GM19043 (cell line): ENCODE results near the gene LONP1.
"Not testable (repeated sequence)": the region's sequence is repeated elsewhere in the genome, so short reads cannot be mapped to it uniquely, and the experiment has no call there.

Experiments
- ATAC-seq: cut with Tn5 transposase; IDR thresholded peaks from one replicate; pipeline ENCODE4 v1.9.1; 2021; ENCODE audit warnings: low read depth; ENCODE audit not compliant: unreplicated experiment

The LONP1 gene

DNA sequence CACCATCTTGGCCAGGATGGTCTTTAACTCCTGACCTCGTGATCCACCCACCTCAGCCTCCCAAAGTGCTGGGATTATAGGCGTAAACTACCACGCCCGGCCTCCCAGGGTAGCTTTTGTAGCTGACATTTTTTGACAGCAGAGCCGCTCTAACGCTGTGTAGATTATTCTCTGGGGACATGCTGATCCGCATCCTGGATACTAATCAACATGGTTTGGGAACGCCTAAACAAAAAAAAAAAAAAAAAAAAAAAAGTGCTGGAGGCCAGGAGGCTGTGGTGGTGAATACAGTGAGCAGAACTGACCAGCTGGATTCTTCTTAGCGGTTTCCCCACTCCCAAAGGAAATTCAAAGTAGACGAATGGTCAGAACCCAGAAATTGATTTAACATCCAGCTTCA is 5.1 kb downstream of the LONP1 start:
- ATAC-seq: no peak

DNA sequence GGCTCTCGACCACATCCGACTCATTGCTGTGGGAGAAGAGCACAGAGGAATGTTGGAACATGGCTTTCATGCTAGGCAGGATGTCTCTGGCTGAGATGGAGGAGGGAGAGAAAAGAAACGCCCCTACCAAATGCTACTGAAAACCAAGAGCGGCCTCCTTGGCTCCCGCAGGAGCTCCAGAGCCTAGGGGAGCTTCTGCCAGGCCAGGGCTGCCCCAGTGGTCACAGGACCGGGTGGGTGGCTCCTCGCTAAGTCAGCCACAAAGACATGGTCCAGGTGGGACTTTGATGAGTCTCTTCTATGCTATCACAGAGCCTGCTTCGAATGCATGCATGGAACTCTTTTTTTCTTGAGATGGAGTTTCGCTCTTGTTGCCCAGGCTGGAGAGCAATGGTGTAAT is 6.7 kb downstream of the LONP1 start:
- no peak for ATAC-seq

DNA sequence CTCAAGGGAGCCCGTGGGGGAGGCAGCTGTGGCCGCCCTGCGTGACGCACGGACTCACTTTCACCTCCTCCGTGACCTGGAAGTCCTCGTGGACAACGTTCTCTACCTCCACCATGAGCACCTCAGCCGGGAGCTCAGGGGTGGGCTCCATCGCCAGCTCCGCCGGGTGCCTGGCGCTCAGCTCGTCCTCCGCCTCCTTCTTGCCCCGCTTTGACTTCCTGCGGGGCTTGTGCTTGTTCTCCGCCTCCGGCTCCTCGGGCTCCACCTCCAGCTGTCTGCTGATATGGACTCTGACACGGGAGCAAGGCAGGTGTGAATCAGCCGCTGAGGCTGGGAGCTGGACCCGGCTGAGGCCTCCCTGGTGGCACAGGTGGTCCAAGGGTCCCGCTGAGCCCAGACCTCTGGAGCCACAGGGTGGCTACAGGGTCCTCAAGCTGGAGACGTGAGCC is 8.2 kb downstream of the LONP1 start:
- no peak for ATAC-seq

DNA sequence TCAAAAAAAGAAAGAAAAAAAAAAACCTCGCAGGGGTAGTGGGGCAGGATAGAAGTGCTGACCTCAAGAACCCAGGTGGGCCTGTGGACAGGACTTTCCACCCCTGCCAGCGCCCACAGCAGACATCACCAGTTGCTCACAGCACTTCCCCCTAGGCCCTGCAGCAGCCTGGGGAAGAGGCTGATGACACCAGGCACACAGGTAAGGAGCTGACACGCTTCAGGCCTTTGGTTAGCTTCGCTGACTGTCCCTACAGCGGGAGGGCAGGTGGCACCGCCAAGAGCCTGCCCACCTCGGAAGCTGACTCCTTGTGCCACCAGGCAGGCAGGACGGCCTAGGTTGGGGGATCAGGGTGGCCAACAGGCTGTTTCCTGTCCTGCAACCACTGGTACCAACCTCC is 8.9 kb downstream of the LONP1 start:
- ATAC-seq: no peak

DNA sequence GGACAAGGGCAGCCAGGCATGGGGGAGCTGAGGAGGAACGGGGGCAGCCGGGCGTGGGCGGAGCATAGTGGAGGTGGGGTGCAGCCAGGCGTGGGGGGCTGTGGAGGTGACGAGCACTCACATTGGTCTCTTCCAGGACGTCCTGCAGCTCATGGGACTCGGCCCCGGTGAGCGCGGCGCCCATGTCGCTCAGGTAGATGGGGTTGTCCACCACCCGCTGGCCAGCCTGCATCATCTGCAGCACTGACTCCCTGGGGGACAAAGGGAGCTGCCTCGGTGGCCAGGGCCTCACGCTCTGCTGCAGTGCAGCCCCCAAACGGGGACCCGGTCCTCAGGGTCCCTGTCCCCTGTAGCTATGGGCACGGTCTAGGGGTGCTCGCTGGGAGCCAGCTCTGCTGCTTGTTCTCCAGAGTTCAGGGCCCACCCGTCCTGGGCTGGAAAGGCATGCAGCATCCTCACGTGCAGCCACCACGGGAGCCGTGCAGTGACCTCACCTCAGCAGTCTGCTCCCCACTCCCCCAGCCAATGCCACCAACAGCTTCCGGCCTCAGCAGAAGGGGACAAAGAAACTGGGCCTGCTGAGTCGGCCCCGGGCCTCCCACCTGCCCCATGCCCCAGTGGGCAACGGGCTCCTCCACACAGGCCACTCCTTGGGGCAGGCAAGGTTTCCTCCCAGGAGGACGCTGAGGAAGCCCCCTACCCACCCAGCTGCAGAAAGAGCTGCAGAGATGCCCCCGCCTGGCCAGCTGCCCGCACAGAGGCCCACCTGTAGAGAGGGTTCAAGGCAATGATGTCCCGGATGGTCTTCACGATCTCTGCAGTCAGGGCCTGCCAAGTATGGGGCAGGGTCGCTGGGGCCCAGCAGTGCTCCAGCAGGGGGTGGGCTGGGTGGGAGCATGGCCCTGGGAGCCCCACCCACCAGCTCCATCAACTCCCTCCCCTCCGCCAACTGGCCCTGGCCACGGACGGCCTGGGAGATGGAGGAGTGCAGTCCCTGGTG is 12.1 kb downstream of the LONP1 start:
- ATAC-seq: no peak

DNA sequence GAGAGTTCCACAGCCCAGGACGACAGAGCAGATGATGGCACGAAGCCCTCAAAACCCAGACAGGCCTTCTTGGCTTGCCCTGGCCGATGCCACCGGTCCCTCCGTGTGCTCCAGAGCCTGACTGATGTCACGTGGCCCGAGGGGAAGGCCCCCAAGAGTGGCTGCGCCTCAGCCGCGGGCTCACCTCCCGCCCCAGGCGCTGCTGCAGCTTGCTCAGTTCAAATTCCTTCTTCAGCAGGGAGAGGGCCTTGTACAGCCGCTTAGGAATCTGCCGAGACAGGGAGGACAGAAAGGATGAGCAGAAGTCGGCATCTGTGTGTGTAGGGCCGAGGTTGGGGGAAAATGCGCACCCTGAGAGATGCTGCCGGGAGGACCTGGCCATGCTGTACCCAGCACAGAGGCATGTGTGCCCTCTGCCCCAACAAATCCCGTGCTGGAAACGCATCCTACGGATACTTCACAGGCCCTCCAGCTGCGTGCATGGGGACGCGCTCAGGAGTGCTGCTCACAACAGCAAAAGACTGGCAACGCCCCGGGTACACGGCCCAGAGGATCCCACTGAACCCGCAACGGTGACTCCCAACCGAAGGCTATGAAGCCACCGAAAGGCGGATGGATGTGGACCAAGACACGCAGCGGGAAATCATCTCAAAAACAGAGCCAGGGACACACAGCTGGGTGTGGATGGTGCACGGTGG is 12.9 kb downstream of the LONP1 start:
- ATAC-seq: no peak

DNA sequence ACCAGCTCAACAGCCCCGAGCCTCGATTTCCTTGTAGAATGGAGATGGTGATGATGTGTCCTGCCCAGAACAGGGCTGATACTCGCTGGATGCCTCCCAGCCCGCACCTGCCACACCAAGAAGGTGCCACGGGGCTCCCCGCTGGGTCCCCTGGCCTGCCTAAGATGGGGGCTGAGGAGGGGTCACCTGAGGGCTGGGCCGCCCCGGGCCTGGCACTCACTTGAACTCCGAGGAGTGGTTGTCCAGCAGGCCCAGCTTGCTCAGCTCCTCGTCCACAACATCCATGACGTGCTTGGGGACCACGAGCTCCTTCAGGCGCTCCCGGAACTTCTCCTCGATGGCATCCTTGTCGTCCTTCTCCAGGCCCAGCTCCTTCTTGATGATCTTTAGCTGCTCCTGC is 14.4 kb downstream of the LONP1 start:
- no peak for ATAC-seq

DNA sequence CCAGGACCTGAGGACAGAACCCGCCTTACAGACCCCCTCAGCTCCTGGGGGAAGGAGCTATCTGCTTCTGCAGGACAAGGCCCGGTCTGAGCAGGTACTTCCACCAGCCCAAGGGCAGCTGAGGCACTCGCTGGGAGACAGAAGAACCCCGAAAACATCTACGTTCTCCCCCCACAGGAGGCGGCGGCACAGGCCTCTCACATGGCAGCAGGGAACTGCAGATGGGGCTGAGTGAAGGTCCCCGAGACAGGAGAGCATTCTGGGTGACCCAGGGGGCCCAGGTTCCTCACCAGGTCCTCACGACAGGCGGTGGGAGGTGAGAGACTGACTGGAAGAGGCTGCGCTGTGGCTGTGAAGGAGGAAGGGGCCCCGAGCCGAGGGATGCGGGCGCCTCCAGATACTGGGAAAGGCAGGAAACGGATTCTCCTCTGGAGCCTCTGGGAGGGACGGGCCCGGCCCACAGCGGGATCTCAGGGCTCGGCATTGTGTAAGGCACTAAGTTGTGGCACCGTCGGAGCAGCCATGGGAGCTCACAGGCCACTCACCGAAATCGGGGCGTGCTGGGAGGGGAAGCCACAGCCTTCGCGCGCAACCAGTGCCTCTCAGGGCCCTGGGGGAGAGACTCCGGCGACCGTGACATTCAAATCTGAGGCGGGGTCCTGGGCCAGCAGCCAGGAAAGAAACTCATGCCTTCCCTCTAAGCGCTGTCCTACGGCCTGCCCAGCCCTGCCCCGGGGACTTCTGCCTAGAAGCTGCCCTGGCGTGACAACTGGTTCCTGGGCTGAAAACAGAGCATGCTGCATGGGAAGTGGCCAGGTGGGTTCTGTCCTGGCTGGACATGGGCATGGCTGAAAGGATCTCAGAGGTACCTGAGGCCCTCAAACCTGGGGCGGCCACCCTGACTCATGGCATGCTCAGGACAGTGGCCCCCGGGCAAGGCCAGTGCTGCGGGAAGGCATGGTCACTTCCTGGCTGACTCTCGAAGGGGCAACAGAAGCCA is 15.8 kb downstream of the LONP1 start:
- no peak for ATAC-seq

DNA sequence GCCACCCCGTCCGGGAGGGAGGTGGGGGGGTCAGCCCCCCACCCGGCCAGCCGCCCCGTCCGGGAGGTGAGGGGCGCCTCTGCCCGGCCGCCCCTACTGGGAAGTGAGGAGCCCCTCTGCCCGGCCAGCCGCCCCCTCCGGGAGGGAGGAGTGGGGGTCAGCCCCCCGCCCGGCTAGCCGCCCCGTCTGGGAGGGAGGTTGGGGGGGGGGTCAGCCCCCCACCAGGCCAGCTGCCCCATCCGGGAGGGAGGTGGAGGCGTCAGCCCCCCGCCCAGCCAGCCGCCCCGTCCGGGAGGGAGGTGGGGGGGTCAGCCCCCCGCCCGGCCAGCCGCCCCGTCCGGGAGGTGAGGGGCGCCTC is 17.9 kb downstream of the LONP1 start:
- not testable (repeated sequence) for ATAC-seq

DNA sequence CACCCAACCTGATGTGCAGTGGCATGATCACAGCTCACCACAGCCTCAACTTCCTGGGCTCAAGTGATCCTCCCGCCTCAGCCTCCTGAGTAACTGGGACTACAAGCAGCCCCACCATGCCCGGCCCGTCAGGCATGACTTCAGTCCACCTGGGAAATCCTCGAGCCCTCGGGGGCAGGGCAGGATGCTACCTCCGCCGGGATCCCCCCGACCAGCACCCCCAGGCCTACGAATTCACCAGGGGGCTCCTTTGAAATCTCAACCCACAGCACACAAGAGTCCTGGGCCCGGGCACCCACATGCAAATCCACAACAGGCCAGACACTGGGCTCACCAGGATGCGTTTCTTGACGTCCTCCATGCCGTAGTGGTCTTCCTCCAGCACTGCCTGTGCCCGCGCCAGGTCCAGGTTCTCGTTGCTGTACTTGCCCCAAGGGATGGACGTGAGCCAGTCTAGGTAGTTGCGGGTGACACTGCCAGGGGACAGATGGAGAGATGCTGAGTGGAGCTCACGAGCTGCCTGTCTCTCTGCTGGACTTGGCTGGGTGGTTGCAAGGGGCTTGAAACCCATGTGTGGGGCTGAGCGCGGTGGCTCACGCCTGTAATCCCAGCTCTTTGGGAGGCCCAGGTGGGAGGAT is 19.4 kb downstream of the LONP1 start:
- ATAC-seq: no peak

DNA sequence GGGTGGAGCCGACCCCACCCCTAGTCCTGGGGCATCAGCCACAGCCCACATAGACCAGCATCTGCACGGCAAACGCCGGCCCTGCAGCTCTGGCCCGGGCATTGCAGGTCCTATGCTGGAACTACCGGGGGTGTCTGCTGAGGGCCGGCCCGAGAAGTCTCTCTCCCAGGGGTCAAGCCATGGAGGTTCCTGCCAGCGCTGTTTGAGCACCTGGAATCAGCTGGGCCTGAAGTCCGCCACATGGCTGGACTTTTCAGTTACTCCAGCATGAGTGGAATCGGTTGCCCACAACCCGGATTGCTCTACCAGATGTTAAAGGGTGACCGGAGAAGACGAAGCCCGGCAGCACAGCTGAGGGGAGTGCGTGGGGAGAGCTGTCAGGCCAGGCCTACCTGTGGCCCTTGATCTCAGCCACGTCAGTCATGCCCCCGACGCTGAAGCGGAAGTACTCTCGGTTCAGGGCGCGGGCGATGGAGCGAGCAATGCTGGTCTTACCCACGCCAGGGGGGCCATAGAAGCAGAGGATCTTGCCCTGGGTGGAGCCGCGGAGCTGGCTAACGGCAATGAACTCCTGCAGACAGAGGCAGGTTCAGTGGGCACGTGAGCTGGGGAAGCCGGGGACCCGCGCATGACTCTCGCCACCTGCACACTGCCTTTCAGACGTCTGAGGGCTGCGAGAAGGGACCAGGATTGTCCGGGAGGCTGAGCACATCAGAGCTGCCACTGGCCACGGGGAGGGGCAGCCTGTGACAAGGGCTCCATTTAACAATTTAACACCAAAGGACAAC is 21.1 kb downstream of the LONP1 start:
- ATAC-seq: no peak

DNA sequence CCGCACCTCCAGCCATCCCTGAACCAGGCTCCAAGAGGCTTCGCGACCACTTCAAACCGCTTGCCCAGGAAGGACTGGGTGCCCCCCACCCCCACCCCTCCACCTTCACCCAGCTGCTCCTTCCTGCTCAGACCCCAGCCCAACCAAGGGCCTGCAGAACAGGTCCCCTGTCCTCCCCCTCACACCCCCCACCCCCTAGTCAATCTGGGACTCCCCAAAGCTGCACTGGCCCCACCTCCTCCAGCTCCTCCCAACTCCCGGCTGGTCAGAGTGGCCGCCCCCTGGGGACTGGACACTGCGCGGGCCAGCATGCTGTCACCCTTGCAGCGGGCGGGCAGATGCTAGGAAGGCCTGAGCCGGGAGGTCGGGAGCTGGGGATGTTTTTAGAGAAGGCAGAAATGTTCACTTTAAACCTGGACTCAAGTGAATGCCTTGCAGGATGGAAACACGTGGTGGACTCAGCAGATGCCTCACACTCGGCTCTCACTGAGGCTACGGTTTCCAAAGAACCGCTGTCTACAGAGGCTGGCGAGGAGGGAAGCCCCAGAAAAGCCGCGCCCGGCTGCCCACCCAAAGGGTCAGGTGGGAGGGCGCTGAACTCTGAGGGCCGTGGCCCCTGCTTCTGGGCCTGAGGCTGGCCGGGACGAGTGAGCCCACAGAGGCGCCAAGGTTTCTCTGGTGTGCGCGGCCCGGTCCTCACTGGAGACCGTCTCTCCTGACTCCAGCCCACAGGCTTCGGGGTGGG is 21.9 kb downstream of the LONP1 start:
- ATAC-seq: no peak

DNA sequence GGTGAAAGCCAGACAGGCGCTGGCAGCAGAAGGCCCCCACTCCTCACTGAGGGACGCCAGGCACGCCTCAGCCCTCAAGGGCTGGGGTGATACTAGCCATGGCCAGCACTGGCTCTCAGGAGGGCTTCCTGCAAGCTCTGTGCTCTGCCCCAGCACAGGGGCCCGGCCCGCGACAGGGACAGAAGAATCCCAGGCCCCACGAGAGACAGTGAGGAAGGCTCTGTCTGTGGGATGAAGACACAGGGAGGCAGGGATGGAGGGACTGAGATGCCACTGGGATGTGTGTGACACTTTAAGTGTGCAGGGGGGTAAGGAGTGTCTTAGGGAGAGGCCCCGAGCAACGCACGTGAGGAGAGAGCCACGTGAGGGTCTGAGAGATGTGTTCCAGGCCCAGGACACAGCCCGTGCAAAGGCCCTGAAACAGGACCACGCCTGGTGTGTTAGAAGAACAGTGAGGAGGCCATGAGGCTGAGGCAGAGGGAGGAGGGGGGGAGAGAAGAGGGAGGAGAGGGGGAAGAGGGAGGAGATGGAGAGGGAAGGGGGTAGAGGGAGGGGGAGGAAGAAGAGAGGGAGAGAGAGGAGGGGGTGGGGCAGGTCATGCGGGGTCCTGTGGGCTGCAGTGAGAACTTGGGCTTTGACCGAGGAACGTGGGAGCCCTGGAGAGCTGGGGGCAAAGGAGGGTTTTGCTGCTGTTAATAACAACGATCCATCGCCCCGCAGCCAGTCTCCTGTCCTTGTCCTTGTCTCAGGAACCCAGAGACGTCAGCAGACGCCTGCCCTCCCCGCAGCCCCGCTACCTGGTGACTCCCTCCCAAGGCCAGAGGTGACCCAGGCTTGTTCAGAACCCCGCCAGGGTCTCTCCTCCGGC is 22.7 kb downstream of the LONP1 start:
- no peak for ATAC-seq

DNA sequence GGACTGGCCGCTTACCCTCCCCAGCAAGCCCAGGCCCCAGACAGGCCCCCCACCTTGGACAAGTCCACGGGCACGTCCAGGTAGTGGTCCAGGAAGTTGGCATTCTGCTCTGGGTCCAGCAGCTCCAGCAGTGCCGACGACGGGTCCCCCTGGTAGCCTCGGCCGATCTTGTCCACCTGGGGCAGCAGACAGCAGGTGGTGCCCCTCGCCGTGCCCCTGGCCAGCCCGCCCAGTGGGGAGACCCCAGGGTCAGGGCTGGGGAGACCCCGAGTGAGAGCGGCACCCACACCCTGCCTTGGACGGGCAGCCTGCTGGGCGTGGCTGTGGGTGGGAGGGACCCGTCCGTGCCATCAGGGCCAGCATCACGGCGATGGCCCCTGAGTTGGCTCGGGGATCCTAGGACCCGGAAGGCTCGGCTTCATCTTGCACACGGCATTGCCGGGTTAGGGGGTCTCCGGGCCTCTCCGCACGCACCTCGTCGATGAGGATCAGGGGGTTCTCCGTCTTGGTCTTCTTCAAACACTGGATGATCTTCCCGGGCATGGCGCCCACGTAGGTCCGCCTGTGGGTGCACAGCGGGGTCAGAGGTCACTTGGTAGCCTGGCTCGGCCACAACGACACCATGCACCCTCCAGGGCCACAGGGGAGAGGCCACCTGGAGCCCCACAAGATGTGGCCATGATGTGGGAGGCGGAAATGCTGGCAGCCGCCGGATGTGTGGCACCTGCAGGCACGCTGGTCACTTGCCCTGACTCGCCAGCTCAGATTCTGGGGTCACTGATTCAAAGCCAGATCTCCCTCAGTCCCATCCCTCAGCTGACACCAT is 23.5 kb downstream of the LONP1 start:
- no peak for ATAC-seq

DNA sequence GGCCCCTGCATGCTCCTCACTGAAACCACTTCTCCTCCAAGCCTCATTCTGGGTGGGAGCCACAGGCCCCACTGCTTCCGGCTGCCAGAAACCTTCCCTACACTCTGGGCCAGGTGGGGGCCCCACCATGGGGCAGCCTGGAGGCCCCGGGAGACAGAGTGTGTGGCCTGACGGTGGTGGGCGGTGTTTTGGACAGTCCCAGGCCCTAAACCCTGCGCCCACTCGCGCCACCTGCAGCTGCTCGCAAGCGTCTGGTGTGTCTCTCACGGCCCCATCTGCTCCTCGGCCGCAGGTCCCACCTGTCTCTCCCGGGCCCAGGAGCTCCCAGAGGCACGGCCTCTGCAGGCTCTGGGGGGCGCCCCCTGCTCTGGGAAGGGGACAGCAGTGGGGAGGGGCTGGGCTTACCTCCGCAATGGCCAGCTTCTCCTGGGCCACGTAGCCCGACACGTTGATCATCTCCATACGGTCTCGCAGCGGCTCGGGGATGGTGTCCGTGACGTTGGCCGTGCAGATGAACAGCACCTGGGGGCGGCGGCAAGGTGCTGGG is 24.2 kb downstream of the LONP1 start:
- ATAC-seq: no peak

DNA sequence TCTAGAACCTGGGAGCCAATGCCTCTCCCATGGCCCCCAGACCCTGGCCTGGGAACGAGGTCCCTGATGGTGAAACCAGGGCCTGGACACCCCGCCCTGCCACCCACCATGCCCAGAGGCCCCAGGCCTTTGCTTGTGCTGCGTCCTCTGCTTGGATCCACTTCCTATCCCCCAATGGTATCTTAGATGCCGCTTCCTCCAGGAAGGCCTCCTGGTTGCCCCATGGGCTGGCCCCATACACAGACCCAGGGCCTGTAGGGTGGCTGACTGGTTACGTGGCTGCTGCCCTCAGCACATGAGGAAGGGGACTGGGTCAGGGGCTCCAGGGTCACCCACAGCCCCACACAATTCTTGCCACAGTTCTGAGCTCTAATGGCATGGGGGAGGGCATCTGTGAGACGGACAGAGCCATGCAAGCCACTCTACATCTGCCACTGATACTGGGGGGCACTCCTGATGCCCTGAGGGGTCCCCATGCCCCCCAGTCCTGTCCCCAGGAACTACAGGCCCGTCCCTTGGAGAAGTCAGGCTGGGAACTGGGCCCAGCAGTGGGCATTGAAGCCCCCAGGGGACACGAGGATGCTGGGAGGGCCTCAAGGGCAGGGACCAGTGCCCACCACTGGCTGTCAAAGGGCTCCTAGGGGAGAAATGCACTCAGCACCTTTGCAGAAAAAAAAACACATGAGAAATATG is 24.8 kb downstream of the LONP1 start:
- ATAC-seq: no peak
